Sigmoid colon (tissue), 7 donors: Measurements from ENCODE around the gene HKDC1. TPM values are rescaled to one million over a fixed set of nuclear protein-coding genes. Genes with fewer than 3 reads are reported as not detected.

ENCODE experiments used
- DNase-seq: peaks from one replicate; pipeline ENCODE4 v3.0.0-alpha.2; 2019
- H3K27ac ChIP-seq, 4 donors: fragments of 200-600 bp; sonication (generic); one replicate each; pipeline ENCODE4 v1.5.1; 2016 to 2019; ENCODE audit warnings: mild to moderate bottlenecking in 1 of 4
- H3K27me3 ChIP-seq, 3 donors: fragments of 200-600 bp; sonication (generic); one replicate each; pipeline ENCODE4 v1.5.1; 2019; ENCODE audit warnings: mild to moderate bottlenecking in 1 of 3
- H3K36me3 ChIP-seq, 4 donors: fragments of 200-600 bp; sonication (generic); one replicate each; pipeline ENCODE4 v1.5.1; 2016 to 2019
- H3K4me1 ChIP-seq, 4 donors: fragments of 200-600 bp; sonication (generic); one replicate each; pipeline ENCODE4 v1.5.1; 2017 to 2019
- H3K4me3 ChIP-seq, 4 donors: fragments of 200-600 bp; sonication (generic); one replicate each; pipeline ENCODE4 v1.5.1; 2017 to 2019; ENCODE audit warnings: mild to moderate bottlenecking in 2 of 4, moderate library complexity in 1 of 4
- H3K9me3 ChIP-seq, 4 donors: fragments of 200-600 bp in 3 of 4; sonication (generic) in 3 of 4; one replicate each; pipeline versions ENCODE4 v1.5.1 to v1.6.1; 2013 to 2019
- CTCF ChIP-seq, 4 experiments: fragments of 450-650 bp in 3 of 4; fragments of 200-600 bp in 1 of 4; IDR thresholded peaks; one replicate each; pipeline ENCODE4 v1.5.1; 2016 to 2019; ENCODE audit warnings: antibody characterized with exemption in 4 of 4, mild to moderate bottlenecking in 3 of 4, moderate library complexity in 2 of 4
- EP300 ChIP-seq, 4 donors: sonication (generic); formaldehyde crosslinking; IDR thresholded peaks; one replicate each; pipeline ENCODE4 v1.6.1; 2017; ENCODE audit warnings: antibody characterized with exemption in 4 of 4
- POLR2A ChIP-seq, 2 donors: fragments of 450-650 bp; IDR thresholded peaks; one replicate each; pipeline ENCODE4 v1.6.1; 2016; ENCODE audit warnings: antibody characterized with exemption in 2 of 2, mild to moderate bottlenecking in 2 of 2, moderate library complexity in 2 of 2
- POLR2AphosphoS5 ChIP-seq, 4 donors: sonication (generic); formaldehyde crosslinking; IDR thresholded peaks; one replicate each; pipeline ENCODE4 v1.6.1; 2017; ENCODE audit warnings: antibody characterized with exemption in 4 of 4
- WGBS, 2 donors: extraction: QIAGEN DNeasy Blood & Tissue Kit; methylation state at CpG; one replicate each; pipeline ENCODE4 v1.1.7; 2013; 5-methylcytosine and 5-hydroxymethylcytosine counted together
- intact Hi-C: fragments of 100-400 bp; cut with DNase I; formaldehyde crosslinking; loops from one replicate; pipeline ENCODE4 v1.15.1; 2023
- polyA plus RNA-seq, 3 donors: library from polyadenylated mRNA; stranded (reverse); fragments of 200-250 nt; gene quantifications; one replicate each; pipeline ENCODE4 v1.2.3, GENCODE V29; 2013
- total RNA-seq, 4 donors: library from RNA; depleted of rRNA; stranded (reverse); fragments of >200 nt; gene quantifications; one replicate each; pipeline ENCODE4 v1.1.0, GENCODE V29; 2016
- donor health status: healthy with polysubstance abuse.
- donor health status: Bipolar disorder and iron deficiency.
- donor health status: healthy.

HKDC1 gene
- total and polyA plus RNA-seq, 7 donors, result 8.4 to 33.3 (median 19.2) TPM; not detected in 4

GRCh38 chr10:69225681-69226080, 5.5 kb downstream of the HKDC1 start:
- intact Hi-C loops, result no loop called here

GRCh38 chr10:69226919-69227450, 6.9 kb downstream of the HKDC1 start:
- no peak for DNase-seq
- WGBS, 2 donors, result 90 to 93% methylated on average over 14 of the region's 14 CpGs
- Histone ChIP-seq H3K27ac (no peak overlapping the region), H3K27me3 (no peaks in the 10 kb centered on the region), H3K9me3 (no peaks in the 10 kb centered on the region), H3K4me1 (no peaks in the 10 kb centered on the region), H3K36me3 (no peaks in the 10 kb centered on the region), H3K4me3 (no peak overlapping the region)
- TF ChIP-seq POLR2AphosphoS5 (IDR thresholded peaks at IDR 0.05), result no peak
- TF ChIP-seq POLR2A (IDR thresholded peaks at IDR 0.05), result no peak
- TF ChIP-seq CTCF (IDR thresholded peaks at IDR 0.05), result no peak
- TF ChIP-seq EP300 (IDR thresholded peaks at IDR 0.05), result no peak
- intact Hi-C loops, result no loop called here

More at GRCh38 chr10:69225681-69226080, 5.5 kb downstream of the HKDC1 start:
- peak overlapping the region in 1 of 4 donors; percentile 42 for H3K27ac ChIP-seq
- no peak overlapping the region for H3K4me3 ChIP-seq
- H3K27me3 ChIP-seq, result no peaks in the 10 kb centered on the region
- no peaks in the 10 kb centered on the region for H3K9me3 ChIP-seq
- no peak for DNase-seq
- H3K4me1 ChIP-seq, result no peaks in the 10 kb centered on the region
- WGBS, 2 donors, result 76 to 91% methylated on average over 10 of the region's 10 CpGs
- H3K36me3 ChIP-seq, result no peaks in the 10 kb centered on the region
- TF ChIP-seq POLR2AphosphoS5 (IDR thresholded peaks at IDR 0.05) (no peak), POLR2A (IDR thresholded peaks at IDR 0.05) (no peak), EP300 (IDR thresholded peaks at IDR 0.05) (no peak)

GRCh38 chr10:69228151-69228550, 8.0 kb downstream of the HKDC1 start:
- 80 to 90% methylated on average over 2 of the region's 2 CpGs for WGBS, 2 donors
- DNase-seq, result no peak
- no peaks in the 10 kb centered on the region for H3K9me3 ChIP-seq
- no peaks in the 10 kb centered on the region for H3K4me1 ChIP-seq
- H3K27me3 ChIP-seq, result no peaks in the 10 kb centered on the region
- no peak overlapping the region for H3K4me3 ChIP-seq
- TF ChIP-seq EP300 (IDR thresholded peaks at IDR 0.05) (no peak), POLR2AphosphoS5 (IDR thresholded peaks at IDR 0.05) (no peak), POLR2A (IDR thresholded peaks at IDR 0.05) (no peak), CTCF (IDR thresholded peaks at IDR 0.05) (no peak)
- intact Hi-C loops, result no loop called here
- no peaks in the 10 kb centered on the region for H3K36me3 ChIP-seq
- no peak overlapping the region for H3K27ac ChIP-seq

- intact Hi-C loops, result no loop called here
- WGBS, 2 donors, result 40 to 52% methylated on average over 8 of the region's 8 CpGs
- no peak overlapping the region for H3K27ac ChIP-seq
- no peaks in the 10 kb centered on the region for H3K36me3 ChIP-seq
- H3K4me3 ChIP-seq, result peak overlapping the region in 1 of 4 donors; percentile 1
- TF ChIP-seq POLR2A (IDR thresholded peaks at IDR 0.05), result no peak
- TF ChIP-seq EP300 (IDR thresholded peaks at IDR 0.05), result no peak
- TF ChIP-seq CTCF (IDR thresholded peaks at IDR 0.05), result no peak
- TF ChIP-seq POLR2AphosphoS5 (IDR thresholded peaks at IDR 0.05), result no peak
- H3K9me3 ChIP-seq, result no peaks in the 10 kb centered on the region
- no peaks in the 10 kb centered on the region for H3K27me3 ChIP-seq
- DNase-seq, result no peak
- H3K4me1 ChIP-seq, result no peaks in the 10 kb centered on the region
These were observed 9.4 kb downstream of the HKDC1 start for GRCh38 chr10:69229616-69229916.

- Histone ChIP-seq H3K9me3 (no peaks in the 10 kb centered on the region), H3K36me3 (no peaks in the 10 kb centered on the region), H3K27ac (no peak overlapping the region), H3K4me3 (no peak overlapping the region), H3K4me1 (no peaks in the 10 kb centered on the region), H3K27me3 (no peaks in the 10 kb centered on the region)
- intact Hi-C loops, result no loop called here
- 78 to 80% methylated on average over 5 of the region's 5 CpGs for WGBS, 2 donors
- DNase-seq, result no peak
- TF ChIP-seq POLR2AphosphoS5 (IDR thresholded peaks at IDR 0.05), result no peak
- no peak for TF ChIP-seq EP300 (IDR thresholded peaks at IDR 0.05)
- TF ChIP-seq CTCF (IDR thresholded peaks at IDR 0.05), result no peak
- TF ChIP-seq POLR2A (IDR thresholded peaks at IDR 0.05), result no peak
These were observed 10.0 kb downstream of the HKDC1 start for GRCh38 chr10:69230128-69230527.
